T-helper 17 cell (primary cell): ENCODE measurements around the gene IFNLR1. TPM values are rescaled to one million over a fixed set of nuclear protein-coding genes. Genes with fewer than 3 reads are reported as not detected.
A peak's percentile ranks its signal among the peaks of the same experiment; 100 is the strongest.

Experiments
- ATAC-seq: fragments of 150-1000 bp; cut with Tn5 transposase; 2 replicates; pipeline ENCODE4 v1.10.0; 2021; ENCODE audit warnings: mild to moderate bottlenecking, moderate library complexity
- DNase-seq, 3 donors: peaks; one replicate each; pipeline versions ENCODE4 v3.0.0 to v3.0.0-alpha.2; 2020 to 2021
- H3K9me3 ChIP-seq: one replicate; pipeline ENCODE4 v1.7.0; 2013; ENCODE audit warnings: low read length, mild to moderate bottlenecking; ENCODE audit not compliant: control insufficient read depth, poor library complexity, severe bottlenecking
- H3K27ac Mint-ChIP-seq: one replicate; pipeline ENCODE4 v1.8.0; 2022; ENCODE audit warnings: mild to moderate bottlenecking, moderate library complexity, mixed read lengths
- H3K27me3 Mint-ChIP-seq: one replicate; pipeline ENCODE4 v1.8.0; 2022; ENCODE audit warnings: mixed read lengths
- H3K36me3 Mint-ChIP-seq: one replicate; pipeline ENCODE4 v1.8.0; 2022; ENCODE audit warnings: low read depth, mixed read lengths
- H3K4me1 Mint-ChIP-seq: one replicate; pipeline ENCODE4 v1.8.0; 2022; ENCODE audit warnings: mild to moderate bottlenecking, mixed read lengths
- H3K4me3 Mint-ChIP-seq: one replicate; pipeline ENCODE4 v1.8.0; 2022; ENCODE audit warnings: mild to moderate bottlenecking, moderate library complexity, mixed read lengths
- total RNA-seq, 4 donors: library from RNA in 2 of 4; stranded (reverse) in 2 of 4; gene quantifications; one replicate each; pipeline ENCODE4 v1.2.3 and lab custom pipeline; 2022 to 2026

IFNLR1 gene
- total RNA-seq (1 to 10 TPM in 1 of 2 donors, under 1 TPM in 1; 0.65 to 1.3 TPM), total RNA-seq (lab: John Stamatoyannopoulos, UW) (2.8 to 4.8 reads per million in 2 donors)

DNA sequence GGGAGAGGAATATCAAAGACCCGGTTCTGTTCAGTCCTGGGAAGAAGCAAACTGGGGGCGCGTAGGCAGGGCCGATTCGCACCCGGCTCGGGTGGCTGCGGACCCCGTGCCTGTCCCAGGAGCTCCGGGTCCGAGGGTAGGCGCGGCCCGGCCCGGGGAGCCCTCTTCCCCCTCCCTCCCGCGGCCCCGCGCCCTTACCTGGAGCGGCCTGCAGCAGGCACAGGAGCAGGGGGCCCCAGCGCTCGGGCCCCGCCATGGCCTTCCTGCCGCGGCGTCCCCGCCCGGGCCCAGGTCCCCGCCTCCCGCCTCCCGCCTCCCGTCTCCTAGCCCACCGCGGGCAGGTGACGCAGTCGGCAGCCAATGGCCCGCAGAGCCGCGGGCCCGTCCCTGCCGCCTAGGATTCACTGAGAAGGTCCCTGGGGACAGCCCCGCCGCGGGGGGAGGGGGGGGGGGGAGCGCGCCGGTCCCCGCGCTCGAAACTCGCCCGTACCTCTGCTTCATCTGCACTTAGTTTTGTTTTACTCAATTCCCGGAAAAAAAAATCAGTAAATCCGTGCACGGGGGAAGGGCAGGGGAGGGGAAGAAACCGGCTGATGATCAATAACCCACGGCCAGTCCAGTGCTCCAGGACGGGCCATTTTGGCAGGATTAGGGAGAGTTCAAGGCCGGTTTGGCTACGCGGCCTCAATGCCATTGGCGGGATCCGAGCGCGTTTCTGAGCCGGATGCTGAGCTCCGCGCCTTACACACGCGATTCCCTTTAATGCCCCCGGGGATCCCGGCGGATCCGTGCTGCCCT lies at the start of gene IFNLR1:
TSS of gene IFNLR1 (minus strand) at position 297 of the 798 bp plus-strand sequence. CDS start at position 256, 41 bp downstream.
- no peaks in the 10 kb centered on the region for H3K27me3 Mint-ChIP-seq
- H3K27ac Mint-ChIP-seq, result peak within 1 kb of the TSS; percentile 1
- H3K4me3 Mint-ChIP-seq, result peak within 1 kb of the TSS; percentile 88
- H3K36me3 Mint-ChIP-seq, result no peaks in the 10 kb centered on the region
- peak; percentile 45 to 72 (median 70) for DNase-seq
- peak; percentile 86 for ATAC-seq
- no peaks in the 10 kb centered on the region for H3K9me3 ChIP-seq
- H3K4me1 Mint-ChIP-seq, result peaks cover 17% of the 10 kb centered on the region

GRCh38 chr1:24235921-24236788 lies 49.1 kb upstream of the IFNLR1 start:
- Mint-ChIP-seq H3K27ac (no peak overlapping the region), H3K4me1 (no peaks in the 10 kb centered on the region), H3K27me3 (peaks cover 40% of the 10 kb centered on the region), H3K4me3 (no peak overlapping the region), H3K36me3 (no peaks in the 10 kb centered on the region)
- no peaks in the 10 kb centered on the region for H3K9me3 ChIP-seq
- no peak for DNase-seq
- no peak for ATAC-seq

GRCh38 chr1:24233684-24234600 lies 46.9 kb upstream of the IFNLR1 start:
- no peak overlapping the region for H3K4me3 Mint-ChIP-seq
- peaks cover 46% of the 10 kb centered on the region for H3K27me3 Mint-ChIP-seq
- no peak overlapping the region for H3K27ac Mint-ChIP-seq
- no peaks in the 10 kb centered on the region for H3K4me1 Mint-ChIP-seq
- no peaks in the 10 kb centered on the region for H3K36me3 Mint-ChIP-seq
- no peaks in the 10 kb centered on the region for H3K9me3 ChIP-seq
- no peak for DNase-seq
- ATAC-seq, result no peak

DNA sequence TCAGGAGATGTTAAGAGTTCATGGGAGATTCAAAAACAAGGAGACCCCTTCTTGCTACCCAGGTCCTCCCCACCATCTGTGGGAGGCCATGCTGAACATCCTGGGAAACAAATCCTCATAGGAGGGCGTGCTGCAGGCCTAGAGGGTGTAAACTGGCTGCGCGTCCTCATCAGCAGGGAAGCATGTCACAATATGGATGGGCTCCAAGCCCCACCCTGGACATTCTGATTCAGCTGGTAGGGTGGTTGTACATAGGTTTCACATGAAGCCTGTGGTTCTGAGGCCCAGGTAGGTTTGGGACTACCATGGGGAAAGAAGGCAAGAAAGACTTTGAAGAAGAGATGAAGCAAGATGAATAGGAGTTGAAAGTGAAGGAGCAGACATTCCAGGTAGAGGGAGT lies 44.6 kb upstream of the IFNLR1 start:
- no peak for DNase-seq
- Mint-ChIP-seq H3K27ac (no peak overlapping the region), H3K4me1 (peaks cover 10% of the 10 kb centered on the region), H3K4me3 (no peak overlapping the region), H3K27me3 (peaks cover 33% of the 10 kb centered on the region), H3K36me3 (no peaks in the 10 kb centered on the region)
- no peaks in the 10 kb centered on the region for H3K9me3 ChIP-seq
- ATAC-seq, result no peak

DNA sequence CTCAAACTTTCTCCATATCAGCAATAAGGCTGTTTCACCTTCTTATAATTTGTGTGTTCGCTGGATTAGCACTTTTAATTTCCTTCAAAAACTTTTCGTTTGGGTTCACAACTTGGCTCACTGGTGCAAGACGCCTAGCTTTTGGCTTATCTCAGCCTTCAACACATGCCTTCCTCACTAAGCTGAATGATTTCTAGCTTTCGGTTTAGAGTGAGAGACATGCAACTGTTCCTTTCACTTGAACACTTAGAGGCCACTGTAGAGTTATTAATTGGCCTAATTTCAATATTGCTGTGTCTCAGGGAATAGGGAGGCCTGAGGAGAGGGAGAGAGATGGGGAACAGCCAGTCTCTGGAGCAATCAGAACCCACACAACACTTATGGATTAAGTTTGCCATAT lies 41.2 kb upstream of the IFNLR1 start:
- H3K4me3 Mint-ChIP-seq, result peak overlapping the region; percentile 5
- no peak for ATAC-seq
- no peaks in the 10 kb centered on the region for H3K9me3 ChIP-seq
- no peaks in the 10 kb centered on the region for H3K36me3 Mint-ChIP-seq
- peaks cover 20% of the 10 kb centered on the region for H3K27me3 Mint-ChIP-seq
- peaks cover 11% of the 10 kb centered on the region for H3K4me1 Mint-ChIP-seq
- H3K27ac Mint-ChIP-seq, result no peak overlapping the region
- no peak for DNase-seq

GRCh38 chr1:24226749-24227148 lies 39.7 kb upstream of the IFNLR1 start:
- H3K4me1 Mint-ChIP-seq, result peaks cover 11% of the 10 kb centered on the region
- no peak overlapping the region for H3K4me3 Mint-ChIP-seq
- peaks cover 30% of the 10 kb centered on the region for H3K27me3 Mint-ChIP-seq
- H3K36me3 Mint-ChIP-seq, result no peaks in the 10 kb centered on the region
- ATAC-seq (no peak), DNase-seq (no peak)
- peak overlapping the region; percentile 0 for H3K27ac Mint-ChIP-seq
- no peaks in the 10 kb centered on the region for H3K9me3 ChIP-seq

DNA sequence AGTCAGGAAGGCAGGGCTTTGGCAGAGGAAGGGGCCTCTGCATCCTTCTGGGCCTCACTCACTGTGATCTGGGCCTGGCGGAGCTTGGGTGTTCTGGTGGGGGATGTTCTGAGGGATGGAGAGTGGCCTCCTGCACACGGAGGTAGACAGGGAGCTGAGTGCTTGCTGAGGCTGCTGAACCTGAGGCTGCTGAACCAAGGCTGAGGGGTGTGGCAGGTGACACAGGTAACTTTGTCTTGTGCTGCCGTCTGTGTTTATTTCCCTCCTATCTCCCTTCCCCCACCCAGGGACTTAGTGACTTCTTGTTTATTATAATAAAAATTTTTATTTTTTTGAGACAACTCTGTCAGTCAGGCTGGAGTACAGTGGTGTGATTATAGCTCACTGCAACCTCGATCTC lies 37.7 kb upstream of the IFNLR1 start:
- ATAC-seq, result no peak
- Mint-ChIP-seq H3K4me1 (peaks cover 11% of the 10 kb centered on the region), H3K4me3 (no peak overlapping the region)

GRCh38 chr1:24224086-24224485 lies 37.0 kb upstream of the IFNLR1 start:
- Mint-ChIP-seq H3K27me3 (peaks cover 33% of the 10 kb centered on the region), H3K36me3 (peaks cover 2% of the 10 kb centered on the region)
- ATAC-seq, result no peak

More for the DNA sequence above, 37.7 kb upstream of the IFNLR1 start:
- peaks cover 2% of the 10 kb centered on the region for H3K36me3 Mint-ChIP-seq
- H3K27ac Mint-ChIP-seq, result no peak overlapping the region
- peaks cover 26% of the 10 kb centered on the region for H3K27me3 Mint-ChIP-seq
- no peak for DNase-seq
- H3K9me3 ChIP-seq, result no peaks in the 10 kb centered on the region

GRCh38 chr1:24222793-24223192 lies 35.7 kb upstream of the IFNLR1 start:
- peaks cover 3% of the 10 kb centered on the region for H3K4me1 Mint-ChIP-seq
- H3K36me3 Mint-ChIP-seq, result peaks cover 2% of the 10 kb centered on the region
- H3K9me3 ChIP-seq, result no peaks in the 10 kb centered on the region
- DNase-seq (no peak), ATAC-seq (no peak)
- H3K27me3 Mint-ChIP-seq, result peaks cover 37% of the 10 kb centered on the region
- H3K4me3 Mint-ChIP-seq, result no peak overlapping the region
- no peak overlapping the region for H3K27ac Mint-ChIP-seq

More at GRCh38 chr1:24224086-24224485, 37.0 kb upstream of the IFNLR1 start:
- no peaks in the 10 kb centered on the region for H3K9me3 ChIP-seq
- H3K4me1 Mint-ChIP-seq, result peaks cover 11% of the 10 kb centered on the region
- DNase-seq, result no peak
- no peak overlapping the region for H3K4me3 Mint-ChIP-seq
- H3K27ac Mint-ChIP-seq, result no peak overlapping the region

DNA sequence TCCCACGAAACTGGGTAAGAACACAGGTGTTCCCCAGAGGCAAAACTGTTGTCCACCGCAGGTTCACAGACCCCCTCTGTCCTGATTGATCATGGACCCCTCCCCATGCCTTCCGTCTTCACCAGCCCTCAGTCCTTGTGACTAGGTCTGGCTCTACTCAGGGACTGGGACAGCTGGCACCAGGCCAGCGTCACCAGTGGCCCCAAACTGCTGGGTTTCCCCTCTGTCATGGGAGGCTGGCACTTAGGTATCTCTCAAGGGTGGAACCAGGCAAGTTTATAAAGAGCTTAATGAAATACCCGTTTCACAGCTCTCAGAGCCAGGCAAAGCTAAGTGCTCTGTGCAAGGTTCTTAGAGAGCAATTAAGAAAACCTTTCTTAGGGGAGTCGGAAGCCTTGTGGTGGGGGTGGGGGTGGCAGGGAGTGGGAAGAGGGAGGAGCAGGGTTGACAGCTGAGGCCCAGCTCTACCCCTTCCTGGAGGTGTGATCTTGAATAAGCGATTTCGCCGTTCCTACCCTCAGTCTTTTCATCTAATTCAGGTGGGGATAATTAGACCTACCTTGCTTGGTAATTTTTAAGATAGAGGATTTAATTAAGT lies 35.0 kb upstream of the IFNLR1 start:
- Mint-ChIP-seq H3K27me3 (peaks cover 42% of the 10 kb centered on the region), H3K4me3 (no peak overlapping the region), H3K27ac (no peak overlapping the region), H3K4me1 (peaks cover 3% of the 10 kb centered on the region), H3K36me3 (peaks cover 2% of the 10 kb centered on the region)
- no peak for ATAC-seq
- no peak for DNase-seq
- no peaks in the 10 kb centered on the region for H3K9me3 ChIP-seq

- peaks cover 2% of the 10 kb centered on the region for H3K36me3 Mint-ChIP-seq
- H3K4me3 Mint-ChIP-seq, result no peak overlapping the region
- no peaks in the 10 kb centered on the region for H3K9me3 ChIP-seq
- DNase-seq (no peak), ATAC-seq (no peak)
- H3K4me1 Mint-ChIP-seq, result no peaks in the 10 kb centered on the region
- no peak overlapping the region for H3K27ac Mint-ChIP-seq
- peaks cover 49% of the 10 kb centered on the region for H3K27me3 Mint-ChIP-seq
Measured at GRCh38 chr1:24221246-24221645, 34.2 kb upstream of the IFNLR1 start.

DNA sequence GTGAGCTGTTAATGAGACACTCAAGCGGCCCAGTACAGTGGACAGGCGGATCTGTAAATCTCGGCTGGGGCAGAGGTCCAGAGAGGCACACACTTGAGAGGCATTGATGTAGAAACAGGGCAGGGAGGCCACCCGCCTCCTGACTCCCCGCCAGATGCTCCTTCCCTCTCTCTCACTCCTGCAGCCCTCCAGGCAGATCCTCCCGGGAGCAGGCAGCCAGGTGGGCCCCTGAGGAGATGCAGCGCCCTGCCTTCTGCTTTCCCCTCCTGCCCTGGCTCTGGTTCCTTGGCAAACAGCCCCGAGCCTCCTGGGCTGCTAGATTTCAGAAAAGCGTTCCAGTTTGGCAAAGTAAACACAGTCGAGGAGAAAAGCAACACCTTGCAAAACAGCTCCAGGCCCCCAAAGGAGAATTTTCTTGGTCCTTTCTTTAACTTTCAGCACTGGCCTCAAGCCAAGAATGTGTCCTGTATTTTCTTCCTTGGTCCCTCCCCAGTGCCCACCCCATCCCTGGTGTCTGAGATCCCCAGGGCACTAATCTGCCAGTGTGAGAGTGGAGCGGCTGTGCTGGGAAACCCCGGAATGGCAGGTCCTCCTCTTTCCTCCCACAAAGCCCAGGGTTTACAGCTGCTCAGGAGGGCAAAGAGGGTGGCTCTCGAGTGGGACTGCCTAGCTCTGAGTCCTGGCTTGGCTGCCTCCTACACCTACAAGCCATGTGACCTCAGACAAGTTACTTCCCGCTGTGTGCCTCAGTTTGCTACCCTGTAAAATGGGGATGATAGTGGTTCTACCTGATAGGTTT lies 29.4 kb upstream of the IFNLR1 start:
- ATAC-seq (no peak), DNase-seq (no peak)
- H3K4me3 Mint-ChIP-seq, result no peak overlapping the region
- H3K4me1 Mint-ChIP-seq, result peaks cover 3% of the 10 kb centered on the region
- peaks cover 2% of the 10 kb centered on the region for H3K36me3 Mint-ChIP-seq
- peaks cover 54% of the 10 kb centered on the region for H3K27me3 Mint-ChIP-seq
- no peaks in the 10 kb centered on the region for H3K9me3 ChIP-seq
- no peak overlapping the region for H3K27ac Mint-ChIP-seq
